ENCODE measurements around the gene XPO4.
"Not testable (repeated sequence)": the region's sequence is repeated elsewhere in the genome, so short reads cannot be mapped to it uniquely, and the experiment has no call there.

Gene XPO4

GRCh38 chr13:20779405-20779804 is 123.1 kb downstream of the XPO4 start:
- no peak for DNase-seq

GRCh38 chr13:20778311-20778710 is 124.2 kb downstream of the XPO4 start:
- no peak for DNase-seq

- no peak for DNase-seq
These were observed 125.8 kb downstream of the XPO4 start for GRCh38 chr13:20776751-20777150.

- DNase-seq = no peak
These were observed 126.6 kb downstream of the XPO4 start for GRCh38 chr13:20775961-20776360.

GRCh38 chr13:20774746-20775145 is 127.8 kb downstream of the XPO4 start:
- no peak for DNase-seq

GRCh38 chr13:20773194-20774080 is 129.1 kb downstream of the XPO4 start, which contains the start of gene EEF1AKMT1:
Gene EEF1AKMT1, minus strand, starts transcription at chr13:20773961. Its CDS starts 16,363 bp downstream, at chr13:20757598.
- DNase-seq = peak; percentile 92

GRCh38 chr13:20772401-20773131 is 130.0 kb downstream of the XPO4 start:
- DNase-seq = no peak

GRCh38 chr13:20769834-20770233 is 132.7 kb downstream of the XPO4 start:
- DNase-seq = no peak

- no peak for DNase-seq
These were observed 133.5 kb downstream of the XPO4 start for GRCh38 chr13:20769091-20769490.

- no peak for DNase-seq
These were observed 135.1 kb downstream of the XPO4 start for GRCh38 chr13:20767309-20767943.

GRCh38 chr13:20760872-20761271 is 141.7 kb downstream of the XPO4 start:
- DNase-seq = no peak

GRCh38 chr13:20754009-20754408 is 148.5 kb downstream of the XPO4 start:
- DNase-seq = no peak

- DNase-seq = no peak
These were observed 153.2 kb downstream of the XPO4 start for GRCh38 chr13:20749377-20749776.

GRCh38 chr13:20743830-20744404 is 158.6 kb downstream of the XPO4 start:
- DNase-seq = not testable (repeated sequence)

GRCh38 chr13:20740021-20740420 is 162.5 kb downstream of the XPO4 start:
- DNase-seq = no peak

- no peak for DNase-seq
These were observed 163.9 kb downstream of the XPO4 start for GRCh38 chr13:20738616-20739015.

GRCh38 chr13:20729633-20730585 is 172.6 kb downstream of the XPO4 start:
- no peak for DNase-seq

GRCh38 chr13:20728579-20729311 is 173.8 kb downstream of the XPO4 start:
- DNase-seq = no peak

- no peak for DNase-seq
These were observed 174.7 kb downstream of the XPO4 start for GRCh38 chr13:20727856-20728255.

Data from CD4-positive, alpha-beta T cell treated with Interleukin-4 for 4 hours (primary cell).